ENCODE measurements around the gene PRKCD.

PRKCD gene

DNA sequence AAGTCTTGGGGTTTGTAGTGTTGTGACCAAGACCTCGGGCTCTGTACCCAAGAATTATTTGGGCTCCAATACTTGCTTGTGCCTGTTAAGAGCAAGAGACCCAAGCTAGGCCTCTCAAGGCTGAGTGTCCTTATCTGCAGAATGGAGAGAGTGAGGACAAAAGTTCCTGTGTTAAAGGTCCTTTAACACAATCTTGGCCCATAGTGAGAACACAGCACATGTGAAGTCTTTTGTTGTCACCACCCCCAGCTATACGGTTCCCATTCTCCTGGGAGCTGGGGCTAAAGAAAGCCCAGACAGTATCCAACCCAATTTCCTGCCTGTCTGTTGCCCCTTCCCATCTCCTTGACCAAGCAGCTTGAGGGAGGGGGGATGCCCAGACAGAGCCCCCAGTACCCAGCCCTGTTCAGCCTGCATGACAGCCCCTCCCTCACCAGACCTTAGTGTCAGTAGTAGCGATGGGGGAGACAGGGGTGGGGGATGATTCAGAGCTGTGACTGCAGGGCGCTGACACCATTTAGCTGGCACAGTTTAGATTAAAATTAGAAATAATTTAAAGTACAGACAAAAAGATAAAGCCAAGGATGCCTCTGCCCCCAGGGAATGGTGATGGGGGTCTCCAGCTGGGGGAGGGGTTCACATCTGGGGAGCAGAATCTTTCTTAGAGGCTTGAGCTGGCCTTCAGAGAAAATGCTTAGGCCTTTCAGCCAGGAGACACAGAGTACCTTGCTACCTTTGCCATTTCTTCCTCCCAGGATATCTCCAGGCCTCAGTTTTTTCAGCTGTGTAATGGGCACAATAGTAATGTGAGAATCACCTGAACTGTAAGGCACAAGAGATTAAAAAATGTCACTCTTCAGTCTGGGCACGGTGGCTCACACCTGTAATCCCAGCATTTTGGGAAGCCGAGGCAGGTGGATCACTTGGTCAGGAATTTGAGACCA lies 2.7 kb downstream of the PRKCD start:
- no peak overlapping the region for H3K4me3 ChIP-seq (ENCODE audit: low read depth, low read length)
- in situ Hi-C loops (cut with HindIII; ENCODE audit: low sequenced_read_pairs) = no loop called here
- TF ChIP-seq, protein P1, sequence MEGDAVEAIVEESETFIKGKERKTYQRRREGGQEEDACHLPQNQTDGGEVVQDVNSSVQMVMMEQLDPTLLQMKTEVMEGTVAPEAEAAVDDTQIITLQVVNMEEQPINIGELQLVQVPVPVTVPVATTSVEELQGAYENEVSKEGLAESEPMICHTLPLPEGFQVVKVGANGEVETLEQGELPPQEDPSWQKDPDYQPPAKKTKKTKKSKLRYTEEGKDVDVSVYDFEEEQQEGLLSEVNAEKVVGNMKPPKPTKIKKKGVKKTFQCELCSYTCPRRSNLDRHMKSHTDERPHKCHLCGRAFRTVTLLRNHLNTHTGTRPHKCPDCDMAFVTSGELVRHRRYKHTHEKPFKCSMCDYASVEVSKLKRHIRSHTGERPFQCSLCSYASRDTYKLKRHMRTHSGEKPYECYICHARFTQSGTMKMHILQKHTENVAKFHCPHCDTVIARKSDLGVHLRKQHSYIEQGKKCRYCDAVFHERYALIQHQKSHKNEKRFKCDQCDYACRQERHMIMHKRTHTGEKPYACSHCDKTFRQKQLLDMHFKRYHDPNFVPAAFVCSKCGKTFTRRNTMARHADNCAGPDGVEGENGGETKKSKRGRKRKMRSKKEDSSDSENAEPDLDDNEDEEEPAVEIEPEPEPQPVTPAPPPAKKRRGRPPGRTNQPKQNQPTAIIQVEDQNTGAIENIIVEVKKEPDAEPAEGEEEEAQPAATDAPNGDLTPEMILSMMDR (IDR thresholded peaks at IDR 0.05; ENCODE audit: low read depth, low read length, missing control alignments) = no peak
- no peak for DNase-seq (ENCODE audit: low read depth)

DNA sequence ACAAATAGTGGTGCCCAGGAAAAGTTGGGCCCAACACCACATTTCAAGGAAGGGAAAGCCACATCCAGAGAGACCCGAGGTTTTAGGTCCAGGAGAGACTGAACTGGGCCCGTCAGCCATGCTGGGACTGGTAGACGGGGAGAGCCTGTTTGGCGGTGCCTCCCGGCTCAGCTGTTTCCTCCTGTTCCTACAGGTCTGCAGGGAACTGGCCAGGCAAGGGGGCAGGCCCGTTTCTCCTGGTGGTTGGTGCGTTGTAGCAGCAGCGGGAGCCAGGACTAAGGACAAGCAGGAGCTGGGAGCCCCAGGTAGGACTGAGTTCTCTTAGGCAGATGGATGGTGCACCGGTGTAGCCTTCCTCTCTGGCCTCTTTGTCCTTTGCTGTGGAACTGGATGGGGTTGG lies 3.9 kb downstream of the PRKCD start:
- no peak overlapping the region for H3K4me3 ChIP-seq (ENCODE audit: low read depth, low read length)
- DNase-seq (ENCODE audit: low read depth) = no peak
- TF ChIP-seq, protein P1 (IDR thresholded peaks at IDR 0.05; ENCODE audit: low read depth, low read length, missing control alignments) = no peak
- in situ Hi-C loops (cut with HindIII; ENCODE audit: low sequenced_read_pairs) = no loop called here

DNA sequence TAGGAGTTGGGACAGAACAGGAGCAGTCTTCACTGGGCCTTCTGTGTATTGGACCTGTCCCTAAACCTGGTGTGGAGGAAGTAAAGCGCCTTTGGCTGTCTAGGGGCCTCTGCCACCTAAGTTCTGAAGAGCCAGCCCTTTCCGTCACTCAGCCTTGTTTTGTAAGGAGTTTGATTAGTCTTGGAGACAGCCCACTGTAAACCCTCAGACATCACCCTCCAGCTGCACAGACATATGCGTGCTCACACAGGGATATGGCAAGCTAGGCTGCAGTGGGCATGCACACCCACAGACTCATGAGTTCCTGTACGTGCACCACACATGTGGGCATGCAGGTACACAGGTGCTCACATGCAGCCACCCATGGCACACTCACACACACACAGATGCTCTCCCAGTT lies 5.2 kb downstream of the PRKCD start:
- no peak for DNase-seq (ENCODE audit: low read depth)
- in situ Hi-C loops (cut with HindIII; ENCODE audit: low sequenced_read_pairs) = no loop called here
- TF ChIP-seq, protein P1 (IDR thresholded peaks at IDR 0.05; ENCODE audit: low read depth, low read length, missing control alignments) = no peak
- no peak overlapping the region for H3K4me3 ChIP-seq (ENCODE audit: low read depth, low read length)

DNA sequence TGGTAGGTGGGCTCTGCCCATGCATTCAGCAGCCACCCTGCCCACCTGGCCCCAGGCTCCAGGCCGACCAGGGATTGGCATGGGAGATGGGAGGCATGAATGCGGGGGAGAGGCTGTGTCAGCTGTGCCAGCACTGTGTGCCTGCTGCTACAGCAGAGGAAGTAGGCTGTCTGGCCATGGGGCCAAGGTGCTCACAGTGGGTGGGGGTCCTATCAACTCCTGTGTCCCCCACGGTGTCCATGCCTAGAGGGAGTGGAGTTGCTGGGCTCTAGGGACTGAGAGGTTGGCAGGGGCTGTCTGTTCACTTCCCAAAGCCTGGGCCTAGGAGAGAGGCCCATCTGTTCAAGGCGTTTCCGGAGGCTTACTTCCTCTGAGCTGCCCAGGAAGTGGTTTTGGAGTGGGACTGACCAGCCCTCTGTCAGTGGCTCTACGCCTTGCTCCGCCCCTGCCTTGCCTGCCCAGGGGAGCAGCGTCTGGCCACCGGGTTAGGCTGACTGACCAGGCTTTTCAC lies 5.8 kb downstream of the PRKCD start:
- in situ Hi-C loops (cut with HindIII; ENCODE audit: low sequenced_read_pairs) = no loop called here
- DNase-seq (ENCODE audit: low read depth) = no peak
- H3K4me3 ChIP-seq (ENCODE audit: low read depth, low read length) = no peak overlapping the region
- TF ChIP-seq, protein P1 (IDR thresholded peaks at IDR 0.05; ENCODE audit: low read depth, low read length, missing control alignments) = no peak

DNA sequence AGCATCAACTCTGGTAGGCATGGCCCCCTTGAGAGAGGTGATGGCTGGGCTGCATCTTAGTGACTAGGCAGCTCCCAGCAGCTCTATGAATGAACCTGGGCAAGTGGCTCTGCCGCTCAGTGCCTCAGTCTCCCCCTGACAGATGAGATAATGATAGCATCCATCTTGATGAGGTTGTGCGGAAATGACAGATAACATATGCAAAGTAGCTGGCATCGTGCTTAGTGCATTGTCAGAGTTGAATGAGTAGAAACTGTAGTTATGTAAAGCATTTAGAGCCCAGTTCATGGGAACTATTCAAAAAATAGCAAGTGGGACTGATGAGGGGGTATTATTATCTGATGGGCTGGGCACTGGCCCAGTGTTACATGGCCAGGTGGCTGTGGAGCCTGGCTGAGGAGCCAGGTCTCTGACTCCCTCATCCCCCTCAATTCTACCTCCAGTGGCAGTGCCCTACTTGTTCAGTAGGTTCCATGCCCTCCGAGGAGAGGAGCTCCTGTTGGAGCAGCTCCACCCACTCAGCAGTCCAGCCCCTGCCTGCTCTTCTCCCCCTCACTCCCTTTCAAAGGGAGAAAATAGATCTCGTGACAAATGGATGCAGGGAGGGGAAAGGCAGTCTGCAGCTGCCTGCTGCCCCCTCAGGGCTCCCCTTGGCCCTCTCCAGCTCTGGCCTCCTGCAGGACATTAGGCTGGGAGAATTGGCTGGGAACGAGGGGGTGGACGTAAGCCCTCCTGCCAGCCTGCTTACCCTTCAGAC lies 6.6 kb downstream of the PRKCD start:
- TF ChIP-seq, protein P1 (IDR thresholded peaks at IDR 0.05; ENCODE audit: low read depth, low read length, missing control alignments) = no peak
- H3K4me3 ChIP-seq (ENCODE audit: low read depth, low read length) = no peak overlapping the region
- in situ Hi-C loops (cut with HindIII; ENCODE audit: low sequenced_read_pairs) = no loop called here
- DNase-seq (ENCODE audit: low read depth) = no peak

DNA sequence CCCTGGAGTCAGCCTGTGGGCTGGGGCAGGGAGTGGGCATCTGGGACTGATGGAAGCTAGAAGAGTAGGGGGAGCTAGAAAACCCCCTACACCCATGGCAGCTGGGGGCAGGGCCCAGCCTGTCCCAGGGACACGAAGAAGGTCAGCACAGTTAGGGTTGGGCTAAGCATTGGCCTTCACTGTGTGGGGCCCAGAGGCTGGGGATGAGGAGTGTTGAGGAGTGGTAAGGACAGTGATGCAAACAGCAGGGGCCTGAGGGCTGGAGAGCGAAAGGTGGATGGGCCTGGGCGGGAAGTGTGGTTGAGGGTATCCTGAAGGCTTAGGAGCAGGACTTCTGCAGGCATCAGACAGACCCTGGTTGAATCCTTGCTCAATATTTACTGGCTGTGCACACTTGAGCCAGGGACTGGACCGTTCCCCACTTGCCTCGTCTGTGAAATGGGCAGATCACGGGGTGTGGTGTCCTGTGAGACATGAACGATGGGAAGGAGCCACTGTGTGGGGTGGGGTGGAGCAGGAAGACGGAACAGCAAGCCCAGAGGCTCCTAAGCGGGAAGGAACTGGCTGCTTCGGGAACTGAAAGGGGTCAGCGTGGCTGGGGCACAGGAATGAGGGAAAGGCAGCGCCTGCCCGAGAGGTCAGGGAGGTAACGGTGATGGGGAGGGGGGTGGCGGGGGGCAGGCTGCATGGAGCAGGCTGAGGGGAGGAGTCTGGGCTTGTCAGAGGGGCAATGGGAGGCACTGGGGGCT lies 7.3 kb downstream of the PRKCD start:
- no peak for DNase-seq (ENCODE audit: low read depth)
- TF ChIP-seq, protein P1 (IDR thresholded peaks at IDR 0.05; ENCODE audit: low read depth, low read length, missing control alignments) = no peak
- no peak overlapping the region for H3K4me3 ChIP-seq (ENCODE audit: low read depth, low read length)
- in situ Hi-C loops (cut with HindIII; ENCODE audit: low sequenced_read_pairs) = no loop called here
